OCI-LY7 (cell line): ENCODE data around the gene WASF2. TPM values are rescaled to one million over a fixed set of nuclear protein-coding genes. Genes with fewer than 3 reads are reported as not detected.

Experiments used
- BruUV-seq: library from RNA; stranded (reverse); fragments of 400-500 nt; replicated peaks from 2 replicates; lab custom pipeline; 2021; lab: Mats Ljungman, UMichigan
- CTCF ChIA-PET: fragments of 300-600 bp; sonication (Branson Sonifier 250); formaldehyde crosslinking; loops from one replicate; lab custom pipeline; 2022; ENCODE audit warnings: antibody characterized with exemption; ENCODE audit not compliant: unreplicated experiment; lab: Charles Lee
- POLR2A ChIA-PET: fragments of 300-600 bp; sonication (Branson Sonifier 250); formaldehyde crosslinking; loops from one replicate; lab custom pipeline; 2022; ENCODE audit warnings: antibody characterized with exemption; lab: Charles Lee
- DNase-seq: peaks from one replicate; pipeline ENCODE4 v3.0.0-alpha.2; 2015; ENCODE audit warnings: low spot score
- H2AFZ ChIP-seq: fragments of 200-600 bp; sonication (generic), shearing (Covaris generic); 2 replicates; pipeline ENCODE4 v1.6.1; 2014; ENCODE audit warnings: mild to moderate bottlenecking, antibody characterized with exemption, low read length, moderate library complexity
- H3K27ac ChIP-seq: fragments of 200-600 bp; sonication (generic); 2 replicates; pipeline ENCODE4 v1.5.1; 2014; ENCODE audit warnings: mixed run types, low read depth, mild to moderate bottlenecking, moderate library complexity, low read length, inconsistent platforms; ENCODE audit not compliant: poor library complexity, severe bottlenecking
- H3K36me3 ChIP-seq: fragments of 200-600 bp; sonication (generic); 2 replicates; pipeline ENCODE4 v1.6.1; 2014; ENCODE audit warnings: mild to moderate bottlenecking, antibody characterized with exemption, low read length, moderate library complexity, mixed read lengths; ENCODE audit not compliant: insufficient read depth
- H3K4me1 ChIP-seq: fragments of 200-600 bp; sonication (generic); 2 replicates; pipeline ENCODE4 v1.5.1; 2014; ENCODE audit warnings: mild to moderate bottlenecking, low read length; ENCODE audit not compliant: insufficient read depth, poor library complexity, severe bottlenecking
- H3K4me2 ChIP-seq: fragments of 200-600 bp; sonication (generic); 2 replicates; pipeline ENCODE4 v1.6.1; 2014; ENCODE audit warnings: mild to moderate bottlenecking, low read length
- H3K4me3 ChIP-seq: fragments of 200-600 bp; sonication (generic); 2 replicates; pipeline ENCODE4 v1.5.1; 2014; ENCODE audit warnings: mild to moderate bottlenecking, low read depth, low read length; ENCODE audit not compliant: poor library complexity, severe bottlenecking
- H3K79me2 ChIP-seq: fragments of 200-600 bp; sonication (generic); 2 replicates; pipeline ENCODE4 v1.6.1; 2016; ENCODE audit warnings: low read depth, mild to moderate bottlenecking, low read length, moderate library complexity, mixed read lengths; ENCODE audit not compliant: insufficient read depth
- H3K9me2 ChIP-seq: fragments of 200-600 bp; sonication (generic); 2 replicates; pipeline ENCODE4 v1.6.1; 2016; ENCODE audit warnings: mild to moderate bottlenecking, low read length, mixed read lengths; ENCODE audit not compliant: insufficient read depth
- H3K9me3 ChIP-seq: fragments of 200-600 bp; sonication (generic); 2 replicates; pipeline ENCODE4 v1.6.1; 2014; ENCODE audit warnings: mild to moderate bottlenecking, mixed run types, low read length, mixed read lengths
- H4K20me1 ChIP-seq: fragments of 200-600 bp; sonication (generic); 2 replicates; pipeline ENCODE4 v1.6.1; 2014; ENCODE audit warnings: mild to moderate bottlenecking, antibody characterized with exemption, low read length, moderate library complexity, mixed read lengths; ENCODE audit not compliant: insufficient read depth
- CTCF ChIP-seq: fragments of 200-600 bp; sonication (generic); conservative IDR thresholded peaks from 2 replicates; pipeline ENCODE4 v1.5.1; 2014; ENCODE audit warnings: mild to moderate bottlenecking, antibody characterized with exemption, low read length, moderate library complexity, mixed read lengths
- EZH2phosphoT487 ChIP-seq: fragments of 200-600 bp; sonication (generic); IDR thresholded peaks from 2 replicates; pipeline ENCODE4 v1.6.1; 2018; ENCODE audit warnings: low read depth, borderline replicate concordance, mild to moderate bottlenecking, mixed run types, antibody characterized with exemption, low read length, moderate library complexity, mixed read lengths
- intact Hi-C: fragments of 100-400 bp; cut with micrococcal nuclease; formaldehyde crosslinking; loops from one replicate; pipeline ENCODE4 v1.10.0; 2022; ENCODE audit not compliant: unreplicated experiment
- total RNA-seq, 2 experiments: library from RNA; depleted of rRNA in 1 of 2; stranded (reverse); fragments of >200 nt in 1 of 2; shearing (Covaris generic) in 1 of 2; gene quantifications; 2 replicates each; pipeline ENCODE4 v1.2.3, GENCODE V29; 2014 to 2022

The WASF2 gene
- total RNA-seq, 2 experiments from 2014 or later = 26.9 to 106 TPM

DNA sequence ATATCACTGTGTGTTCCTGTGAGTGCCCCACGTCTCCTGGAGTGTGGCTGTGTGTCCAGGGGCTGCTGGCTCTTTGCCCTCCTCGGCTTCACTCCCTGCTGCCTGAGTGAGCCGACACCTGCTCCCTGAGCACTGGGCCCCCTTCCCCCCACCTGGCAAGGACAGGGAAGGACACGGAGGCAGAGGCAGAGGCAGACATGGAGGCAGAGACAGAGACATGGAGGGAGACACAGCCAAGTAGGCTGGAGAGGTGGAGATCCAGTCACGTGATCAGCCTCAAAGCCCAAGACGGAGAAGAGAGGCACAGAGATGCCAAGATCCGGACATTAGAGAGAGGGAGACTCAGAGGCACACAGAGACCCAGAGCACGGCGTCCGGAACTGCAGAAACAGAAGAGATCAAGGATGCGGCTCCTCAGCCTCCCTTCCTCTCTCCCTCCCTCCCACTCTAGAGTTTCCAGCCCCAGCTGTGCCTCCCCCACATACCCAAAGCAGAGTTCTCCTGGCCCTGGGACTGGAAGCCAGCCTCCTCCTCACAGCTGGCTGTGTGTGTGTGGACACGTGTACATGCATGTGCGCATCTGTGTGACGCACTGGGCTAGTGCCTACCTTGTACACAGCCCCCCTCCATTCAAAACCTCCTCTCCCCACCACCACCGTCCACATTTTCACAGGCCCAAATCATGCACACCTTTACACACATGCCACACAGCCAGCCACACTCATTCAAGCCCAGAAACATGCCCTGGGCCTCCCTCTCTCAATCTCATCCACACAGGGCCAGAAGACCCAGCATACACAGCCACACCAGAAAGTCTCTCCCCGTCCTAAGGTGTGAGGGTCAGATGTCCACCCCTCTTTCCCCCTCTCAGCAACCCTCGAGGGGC lies 39.1 kb upstream of the WASF2 start:
- peaks cover 55% of the 10 kb centered on the region for H3K4me1 ChIP-seq
- no peaks in the 10 kb centered on the region for H3K36me3 ChIP-seq
- H2AFZ ChIP-seq = no peak overlapping the region
- H3K27ac ChIP-seq = no peak overlapping the region
- intact Hi-C loops = loop anchor here (5.0 kb wide), 1 partner anchor 112 kb away; no protein-coding TSS in a partner anchor
- H3K4me3 ChIP-seq = no peak overlapping the region
- no peaks in the 10 kb centered on the region; the same call in 1 of the 2 replicates for H3K79me2 ChIP-seq
- POLR2A ChIA-PET = interaction anchor here (0.9 kb wide), 1 partner anchor 9 kb away, joined by 4 read pairs; no protein-coding TSS in a partner anchor
- H3K9me3 ChIP-seq = no peaks in the 10 kb centered on the region
- H3K9me2 ChIP-seq = no peaks in the 10 kb centered on the region
- no TSS peak for BruUV-seq
- H3K4me2 ChIP-seq = no peak overlapping the region; the same call in 1 of the 2 replicates
- no peak for DNase-seq
- CTCF ChIA-PET = no interaction called here
- TF ChIP-seq CTCF (no peak), EZH2phosphoT487 (no peak)
- no peaks in the 10 kb centered on the region for H4K20me1 ChIP-seq

DNA sequence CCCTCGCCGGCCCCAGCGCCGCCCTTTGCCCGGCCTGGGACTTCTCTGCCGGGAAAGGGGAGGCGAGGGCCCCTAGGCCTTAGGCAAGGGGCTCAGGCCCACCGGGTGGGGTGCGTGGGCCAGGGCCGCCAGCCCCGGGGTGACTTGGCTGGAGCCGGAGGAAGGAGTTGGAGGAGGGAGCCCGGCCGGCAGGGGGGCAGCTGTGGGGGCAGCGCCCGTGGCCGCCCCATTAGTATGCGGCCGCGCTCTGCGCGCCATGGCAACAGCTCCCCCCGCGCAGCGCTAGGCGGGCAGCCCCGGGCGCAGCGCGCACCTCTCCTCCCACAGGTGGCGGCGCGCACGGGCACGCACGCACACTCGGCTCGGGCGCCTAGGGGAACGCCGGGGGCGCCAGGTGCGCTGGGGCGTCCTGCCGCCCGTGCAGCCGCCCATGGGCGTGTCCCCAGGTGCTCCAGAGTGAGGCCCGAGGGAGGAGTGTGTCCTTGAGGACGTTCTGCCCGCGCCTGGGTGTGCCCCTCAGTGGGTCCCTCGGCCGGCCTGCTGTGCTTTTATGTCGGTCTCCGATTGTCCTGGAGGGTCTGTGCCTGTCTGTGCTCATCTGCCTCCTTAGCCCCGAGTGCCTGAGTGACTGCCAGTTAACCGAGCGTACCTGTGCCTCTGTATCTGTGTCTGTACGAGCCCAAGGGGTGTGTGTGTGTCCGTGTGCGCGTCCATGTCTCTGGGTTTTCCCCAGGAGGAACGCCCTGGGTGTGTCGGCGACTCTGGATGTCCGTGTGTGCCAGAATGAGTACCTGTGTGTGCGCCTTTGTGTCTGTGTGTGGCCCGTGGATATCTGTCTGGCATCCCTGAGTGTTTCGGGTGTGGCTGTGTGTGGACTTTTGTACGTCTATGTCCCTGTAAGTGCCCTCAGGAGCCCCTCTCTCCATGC lies 38.2 kb upstream of the WASF2 start:
- H3K27ac ChIP-seq = peak overlapping the region; percentile 16
- peak overlapping the region; percentile 79 for H3K4me2 ChIP-seq

More for the DNA sequence above, 38.2 kb upstream of the WASF2 start:
- Histone ChIP-seq H3K9me2 (no peaks in the 10 kb centered on the region), H3K4me1 (peaks cover 64% of the 10 kb centered on the region), H2AFZ (no peak overlapping the region; the same call in 1 of the 2 replicates), H3K79me2 (no peaks in the 10 kb centered on the region; the same call in 1 of the 2 replicates), H3K36me3 (no peaks in the 10 kb centered on the region), H3K4me3 (peak overlapping the region; percentile 60), H4K20me1 (no peaks in the 10 kb centered on the region), H3K9me3 (no peaks in the 10 kb centered on the region)
- DNase-seq = peak; percentile 75
- intact Hi-C loops = loop anchor here (5.0 kb wide), 1 partner anchor 111 kb away; no protein-coding TSS in a partner anchor
- TF ChIP-seq CTCF = peak; percentile 16; the same call in 1 of the 2 replicates
- no peak for TF ChIP-seq EZH2phosphoT487
- ChIA-PET POLR2A (no interaction called here), CTCF (no interaction called here)
- BruUV-seq = no TSS peak
